Lower leg skin (tissue), 4 donors: ENCODE measurements around the gene GPR75. TPM values are rescaled to one million over a fixed set of nuclear protein-coding genes. Genes with fewer than 3 reads are reported as not detected.

ENCODE experiments used
- DNase-seq, 2 donors: peaks; one replicate each; pipeline ENCODE4 v3.0.0-alpha.2; 2019; ENCODE audit warnings: low spot score in 2 of 2
- H3K4me3 ChIP-seq: fragments of 200-600 bp; sonication (generic); 2 replicates; pipeline ENCODE4 v1.5.1; 2017; ENCODE audit warnings: mild to moderate bottlenecking, low read depth; ENCODE audit not compliant: poor library complexity, severe bottlenecking
- CTCF ChIP-seq, 3 donors: fragments of 450-650 bp; IDR thresholded peaks; one replicate each; pipeline ENCODE4 v1.5.1; 2016; ENCODE audit warnings: antibody characterized with exemption in 3 of 3, mild to moderate bottlenecking in 3 of 3, moderate library complexity in 2 of 3
- POLR2A ChIP-seq, 2 donors: fragments of 450-650 bp; IDR thresholded peaks; one replicate each; pipeline ENCODE4 v1.6.1; 2016 to 2017; ENCODE audit warnings: antibody characterized with exemption in 2 of 2, mild to moderate bottlenecking in 1 of 2, moderate library complexity in 1 of 2
- whole genome bisulfite sequencing, 2 donors: methylation state at CpG; one replicate each; pipeline ENCODE4 v1.1.5; 2018; 5-methylcytosine and 5-hydroxymethylcytosine counted together
- intact Hi-C: fragments of 100-400 bp; cut with DNase I; formaldehyde crosslinking; loops from one replicate; pipeline ENCODE4 v1.15.0; 2023; ENCODE audit warnings: low total_unique reads
- total RNA-seq, 4 donors: library from RNA; depleted of rRNA; stranded (reverse); fragments of >200 nt; gene quantifications; one replicate each; pipeline ENCODE4 v1.1.0, GENCODE V29; 2016

GPR75 gene
- total RNA-seq, 4 donors from 2014 or later: 1.1 to 6.3 (median 2.2) TPM

DNA sequence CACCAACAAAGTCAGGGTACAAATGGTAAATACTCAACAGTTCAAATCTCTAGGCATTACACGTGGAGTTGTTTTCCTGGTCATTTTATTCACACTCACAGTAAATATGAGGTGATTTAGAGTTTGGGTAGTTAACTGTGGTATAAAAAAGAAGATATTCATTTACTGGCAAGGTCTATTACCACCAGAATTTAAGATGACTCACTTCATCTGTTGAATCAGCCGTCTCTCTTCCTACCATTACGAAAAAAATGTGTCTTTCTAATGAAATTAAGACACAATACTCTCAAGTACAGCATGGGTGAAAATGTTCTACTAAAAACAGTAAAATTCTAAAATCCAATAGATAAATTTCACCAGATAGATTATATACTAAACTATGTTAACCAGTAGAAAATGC, 21.0 kb upstream of the GPR75 start:
- 78 to 82% methylated on average over 3 of the region's 3 CpGs for WGBS, 2 donors
- intact Hi-C loops: no loop called here
- DNase-seq: no peak
- no peak overlapping the region for H3K4me3 ChIP-seq
- TF ChIP-seq POLR2A (IDR thresholded peaks at IDR 0.05): no peak
- no peak for TF ChIP-seq CTCF (IDR thresholded peaks at IDR 0.05)

DNA sequence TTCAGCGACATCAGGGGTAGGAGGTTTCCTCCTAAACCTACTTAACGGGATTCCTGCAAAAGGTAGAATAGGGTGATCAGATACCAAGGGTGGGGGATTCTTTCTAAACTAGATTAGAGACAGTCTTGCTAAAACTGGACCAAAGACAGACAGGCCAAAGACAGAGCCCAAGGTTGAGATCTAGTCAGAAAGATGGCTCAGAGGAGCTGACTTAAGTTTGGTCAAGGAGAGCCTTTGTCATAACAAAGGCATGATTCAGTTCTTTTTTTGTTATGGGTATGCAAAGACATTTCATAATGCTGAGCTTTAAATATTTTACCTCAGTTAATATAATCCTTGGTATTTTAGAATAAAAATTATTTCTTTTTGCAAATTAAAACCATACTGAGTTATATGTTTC, 17.8 kb upstream of the GPR75 start:
- TF ChIP-seq POLR2A (IDR thresholded peaks at IDR 0.05): no peak
- TF ChIP-seq CTCF (IDR thresholded peaks at IDR 0.05): no peak
- H3K4me3 ChIP-seq: no peak overlapping the region
- 97 to 98% methylated on average over 2 of the region's 2 CpGs for WGBS, 2 donors
- intact Hi-C loops: no loop called here
- no peak for DNase-seq

- 0 to 38% methylated on average over 1 of the region's 1 CpG for WGBS, 2 donors
- no peak for DNase-seq
- intact Hi-C loops: no loop called here
- TF ChIP-seq CTCF (IDR thresholded peaks at IDR 0.05): no peak
- no peak for TF ChIP-seq POLR2A (IDR thresholded peaks at IDR 0.05)
- H3K4me3 ChIP-seq: no peak overlapping the region
Measured at GRCh38 chr2:53877112-53877511, 17.3 kb upstream of the GPR75 start.

DNA sequence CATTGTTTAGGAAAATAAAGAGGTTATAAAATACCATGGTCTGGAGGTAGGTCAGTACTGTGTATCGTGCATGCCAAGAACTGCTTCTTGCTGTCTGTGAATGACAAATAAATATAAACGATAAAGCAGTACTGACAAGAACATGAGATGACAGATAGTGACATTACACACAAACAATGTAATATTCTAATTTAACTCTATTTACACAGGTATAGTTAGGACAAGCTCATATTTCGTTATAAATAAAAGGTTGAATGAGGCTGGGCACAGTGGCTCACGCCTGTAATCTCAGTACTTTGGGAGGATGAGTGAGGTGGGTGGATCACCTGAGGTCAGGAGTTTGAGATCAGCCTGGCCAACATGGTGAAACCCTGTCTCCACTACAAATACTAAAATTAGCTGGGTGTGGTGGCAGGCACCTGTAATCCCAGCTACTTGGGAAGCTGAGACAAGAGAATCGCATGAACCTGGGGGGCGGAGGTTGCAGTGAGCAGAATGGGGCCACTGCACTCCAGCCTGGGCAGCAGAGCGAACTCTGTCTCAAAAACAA, 14.7 kb upstream of the GPR75 start:
- TF ChIP-seq CTCF (IDR thresholded peaks at IDR 0.05) (no peak), POLR2A (IDR thresholded peaks at IDR 0.05) (no peak)
- H3K4me3 ChIP-seq: no peak overlapping the region
- WGBS, 2 donors: 94 to 96% methylated on average over 7 of the region's 7 CpGs
- DNase-seq: no peak
- intact Hi-C loops: no loop called here

GRCh38 chr2:53867773-53868172, 8.0 kb upstream of the GPR75 start:
- intact Hi-C loops: no loop called here
- no peak for DNase-seq
- no peak overlapping the region for H3K4me3 ChIP-seq
- 96 to 97% methylated on average over 2 of the region's 2 CpGs for WGBS, 2 donors
- TF ChIP-seq CTCF (IDR thresholded peaks at IDR 0.05) (no peak), POLR2A (IDR thresholded peaks at IDR 0.05) (no peak)

GRCh38 chr2:53867169-53867568, 7.4 kb upstream of the GPR75 start:
- H3K4me3 ChIP-seq: no peak overlapping the region
- no peak for TF ChIP-seq CTCF (IDR thresholded peaks at IDR 0.05)
- TF ChIP-seq POLR2A (IDR thresholded peaks at IDR 0.05): no peak
- intact Hi-C loops: no loop called here
- no peak for DNase-seq
- 93% methylated on average over 5 of the region's 5 CpGs for WGBS, 2 donors
